A673 (cell line): ENCODE data around the gene VWA5B2. TPM values are rescaled to one million over a fixed set of nuclear protein-coding genes. Genes with fewer than 3 reads are reported as not detected.

ENCODE experiments used
- BruUV-seq: library from RNA; stranded (reverse); fragments of 400-500 nt; replicated peaks from 2 replicates; lab custom pipeline; 2021; lab: Mats Ljungman, UMichigan
- CTCF ChIA-PET: fragments of 300-600 bp; sonication (Branson Sonifier 250); formaldehyde crosslinking; loops from one replicate; lab custom pipeline; 2022; ENCODE audit warnings: antibody characterized with exemption; lab: Charles Lee
- POLR2A ChIA-PET: fragments of 300-600 bp; sonication (Branson Sonifier 250); formaldehyde crosslinking; loops from one replicate; lab custom pipeline; 2022; ENCODE audit warnings: antibody characterized with exemption; ENCODE audit not compliant: low non-redundant PET; lab: Charles Lee
- DNase-seq: peaks from one replicate; pipeline ENCODE4 v3.0.0-alpha.2; 2015; ENCODE audit warnings: low spot score
- H3K27ac ChIP-seq: fragments of 200-600 bp; sonication (generic); 2 replicates; pipeline ENCODE4 v1.5.1; 2016; ENCODE audit warnings: mixed run types, low read depth, mild to moderate bottlenecking, mixed read lengths, antibody characterized with exemption, low read length; ENCODE audit not compliant: poor library complexity, severe bottlenecking
- H3K27me3 ChIP-seq: fragments of 200-600 bp; sonication (generic); replicated peaks from 2 replicates; pipeline ENCODE4 v1.6.1; 2017; ENCODE audit warnings: mixed run types, low read depth, mild to moderate bottlenecking, mixed read lengths, antibody characterized with exemption, low read length; ENCODE audit not compliant: insufficient read depth, poor library complexity
- H3K36me3 ChIP-seq: fragments of 200-600 bp; sonication (generic); 2 replicates; pipeline ENCODE4 v1.6.1; 2016; ENCODE audit warnings: mixed run types, mild to moderate bottlenecking, mixed read lengths, antibody characterized with exemption, low read length; ENCODE audit not compliant: insufficient read depth, poor library complexity, severe bottlenecking
- H3K4me1 ChIP-seq: fragments of 200-600 bp; sonication (generic); 2 replicates; pipeline ENCODE4 v1.6.1; 2017; ENCODE audit warnings: mixed run types, mild to moderate bottlenecking, mixed read lengths, antibody characterized with exemption, low read length; ENCODE audit not compliant: insufficient read depth, poor library complexity, severe bottlenecking
- H3K4me3 ChIP-seq: fragments of 200-600 bp; sonication (generic); 2 replicates; pipeline ENCODE4 v1.5.1; 2016; ENCODE audit warnings: low read depth, mixed run types, mild to moderate bottlenecking, mixed read lengths, low read length; ENCODE audit not compliant: poor library complexity, severe bottlenecking
- H3K9me3 ChIP-seq: fragments of 200-600 bp; sonication (generic); 2 replicates; pipeline ENCODE4 v1.6.1; 2016; ENCODE audit warnings: mixed run types, low read depth, mild to moderate bottlenecking, mixed read lengths, antibody characterized with exemption, low read length; ENCODE audit not compliant: poor library complexity, severe bottlenecking
- EZH2 ChIP-seq: fragments of 200-600 bp; sonication (generic); IDR thresholded peaks from 2 replicates; pipeline ENCODE4 v1.6.1; 2017; ENCODE audit warnings: borderline replicate concordance, low read depth, mild to moderate bottlenecking, mixed read lengths, antibody characterized with exemption, low read length; ENCODE audit not compliant: poor library complexity, severe bottlenecking
- intact Hi-C: fragments of 100-400 bp; cut with micrococcal nuclease; formaldehyde crosslinking; loops from one replicate; pipeline ENCODE4 v1.10.0; 2022; ENCODE audit not compliant: unreplicated experiment
- total RNA-seq: library from RNA; stranded (reverse); gene quantifications from 2 replicates; pipeline ENCODE4 v1.2.3, GENCODE V29; 2021
- TF ChIP-seq, protein P1 (sequence below): fragments of 300-800, 200-600 bp; sonication (generic); conservative IDR thresholded peaks from 2 replicates; pipeline ENCODE4 v1.5.1; 2017; ENCODE audit warnings: low read depth, mild to moderate bottlenecking, antibody characterized with exemption, low read length, moderate library complexity, mixed read lengths

The VWA5B2 gene
- total RNA-seq, 1 experiment from 2014 or later = 0.13 TPM

DNA sequence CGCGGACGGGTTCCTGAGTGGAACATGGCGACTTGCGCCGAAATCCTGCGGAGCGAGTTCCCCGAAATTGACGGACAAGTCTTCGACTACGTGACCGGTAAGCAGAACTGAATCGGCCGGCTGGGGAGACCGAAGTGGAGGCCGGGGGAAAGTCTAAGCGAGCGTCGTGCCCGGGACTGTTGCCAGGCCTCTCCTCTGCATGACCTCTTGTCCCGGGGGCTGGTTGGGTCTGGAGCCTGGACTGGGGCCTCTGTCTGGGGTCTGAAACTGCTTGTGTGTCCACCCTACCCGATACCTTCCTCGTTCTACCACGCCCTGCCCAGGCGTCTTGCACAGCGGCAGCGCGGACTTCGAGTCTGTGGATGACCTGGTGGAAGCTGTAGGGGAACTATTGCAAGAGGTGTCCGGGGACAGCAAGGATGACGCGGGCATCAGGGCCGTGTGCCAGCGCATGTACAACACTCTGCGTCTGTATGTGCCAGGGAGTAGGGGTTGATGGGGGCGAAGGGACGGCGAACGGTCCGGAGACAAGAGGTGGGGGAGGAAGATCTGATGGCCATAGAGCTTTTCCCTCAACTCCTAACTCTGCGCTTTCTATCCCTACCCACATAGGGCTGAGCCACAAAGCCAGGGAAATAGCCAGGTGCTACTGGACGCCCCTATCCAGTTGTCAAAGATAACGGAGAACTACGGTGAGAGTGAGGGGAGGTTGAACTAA is 43.0 kb upstream of the VWA5B2 start, which contains the start of gene ABCF3:
TSS of gene ABCF3 (plus strand) at position 16 of the 718 bp plus-strand sequence. CDS start at position 25, 9 bp downstream.
- DNase-seq = no peak
- TF ChIP-seq EZH2 = no peak
- TF ChIP-seq, protein P1, sequence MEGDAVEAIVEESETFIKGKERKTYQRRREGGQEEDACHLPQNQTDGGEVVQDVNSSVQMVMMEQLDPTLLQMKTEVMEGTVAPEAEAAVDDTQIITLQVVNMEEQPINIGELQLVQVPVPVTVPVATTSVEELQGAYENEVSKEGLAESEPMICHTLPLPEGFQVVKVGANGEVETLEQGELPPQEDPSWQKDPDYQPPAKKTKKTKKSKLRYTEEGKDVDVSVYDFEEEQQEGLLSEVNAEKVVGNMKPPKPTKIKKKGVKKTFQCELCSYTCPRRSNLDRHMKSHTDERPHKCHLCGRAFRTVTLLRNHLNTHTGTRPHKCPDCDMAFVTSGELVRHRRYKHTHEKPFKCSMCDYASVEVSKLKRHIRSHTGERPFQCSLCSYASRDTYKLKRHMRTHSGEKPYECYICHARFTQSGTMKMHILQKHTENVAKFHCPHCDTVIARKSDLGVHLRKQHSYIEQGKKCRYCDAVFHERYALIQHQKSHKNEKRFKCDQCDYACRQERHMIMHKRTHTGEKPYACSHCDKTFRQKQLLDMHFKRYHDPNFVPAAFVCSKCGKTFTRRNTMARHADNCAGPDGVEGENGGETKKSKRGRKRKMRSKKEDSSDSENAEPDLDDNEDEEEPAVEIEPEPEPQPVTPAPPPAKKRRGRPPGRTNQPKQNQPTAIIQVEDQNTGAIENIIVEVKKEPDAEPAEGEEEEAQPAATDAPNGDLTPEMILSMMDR = no peak
- Histone ChIP-seq H3K4me1 (peaks cover 9% of the 10 kb centered on the region), H3K27ac (peak within 1 kb of the TSS; percentile 92), H3K36me3 (peaks cover 71% of the 10 kb centered on the region), H3K4me3 (peak within 1 kb of the TSS; percentile 99), H3K9me3 (no peaks in the 10 kb centered on the region), H3K27me3 (no peaks in the 10 kb centered on the region)
- no TSS peak for BruUV-seq
- intact Hi-C loops = no loop called here
- POLR2A ChIA-PET = interaction anchor here (0.6 to 1.6 kb wide), 5 partner anchors 10 to 417 kb away, joined by 3 to 6 read pairs (median 4); no protein-coding TSS in a partner anchor
- CTCF ChIA-PET = interaction anchor here (0.5 to 1.0 kb wide), 3 partner anchors 51 to 291 kb away, joined by 3 to 13 read pairs (median 3); no protein-coding TSS in a partner anchor

DNA sequence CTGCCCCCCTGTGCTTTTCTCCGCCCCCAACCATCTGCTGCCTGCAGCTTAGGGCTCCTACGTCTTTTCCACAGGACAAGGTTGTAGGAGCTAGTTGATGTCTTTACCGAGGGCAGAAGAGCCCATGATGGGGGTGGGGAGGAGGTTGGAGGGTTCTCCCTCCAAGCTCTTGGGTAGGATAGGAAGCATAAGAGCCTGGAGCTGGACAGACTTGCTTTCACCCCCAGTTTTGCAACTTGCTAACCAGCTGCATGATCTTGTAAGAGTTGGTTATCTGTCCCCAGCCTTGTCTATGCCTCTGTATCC is 42.5 kb upstream of the VWA5B2 start:
- peak overlapping the region; percentile 84 for H3K27ac ChIP-seq
- ChIA-PET POLR2A (interaction anchor here (0.6 kb wide), 1 partner anchor 417 kb away, joined by 3 read pairs; no protein-coding TSS in a partner anchor), CTCF (interaction anchor here (0.6 kb wide), 1 partner anchor 51 kb away, joined by 3 read pairs; no protein-coding TSS in a partner anchor)
- no peak for DNase-seq
- peaks cover 9% of the 10 kb centered on the region for H3K4me1 ChIP-seq
- BruUV-seq = TSS peak; percentile 50
- no peaks in the 10 kb centered on the region for H3K9me3 ChIP-seq
- peaks cover 71% of the 10 kb centered on the region for H3K36me3 ChIP-seq
- H3K27me3 ChIP-seq = no peaks in the 10 kb centered on the region
- TF ChIP-seq, protein P1 = no peak
- TF ChIP-seq EZH2 = no peak
- peak overlapping the region; percentile 99 for H3K4me3 ChIP-seq
- intact Hi-C loops = no loop called here

DNA sequence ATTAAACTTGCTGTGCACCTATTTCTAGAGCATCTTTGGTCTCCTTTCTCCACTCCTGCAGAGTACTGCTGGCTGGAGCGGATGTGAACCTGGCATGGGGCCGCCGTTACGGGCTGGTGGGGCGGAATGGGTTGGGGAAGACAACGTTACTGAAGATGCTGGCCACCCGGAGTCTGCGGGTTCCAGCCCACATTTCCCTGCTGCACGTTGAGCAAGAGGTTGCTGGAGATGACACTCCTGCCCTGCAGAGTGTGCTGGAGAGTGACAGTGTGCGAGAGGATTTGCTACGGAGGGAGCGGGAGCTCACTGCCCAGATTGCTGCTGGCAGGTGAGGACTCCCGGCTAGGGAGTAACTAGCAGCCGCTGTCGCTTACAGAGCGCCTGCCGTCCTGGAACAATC is 41.3 kb upstream of the VWA5B2 start:
- Histone ChIP-seq H3K4me3 (no peak overlapping the region), H3K9me3 (no peaks in the 10 kb centered on the region), H3K27ac (no peak overlapping the region), H3K4me1 (peaks cover 9% of the 10 kb centered on the region), H3K27me3 (no peaks in the 10 kb centered on the region), H3K36me3 (peaks cover 71% of the 10 kb centered on the region)
- no TSS peak for BruUV-seq
- TF ChIP-seq, protein P1 = no peak
- TF ChIP-seq EZH2 = no peak
- CTCF ChIA-PET = interaction anchor here (0.5 kb wide), 1 partner anchor 293 kb away, joined by 6 read pairs; no protein-coding TSS in a partner anchor
- POLR2A ChIA-PET = no interaction called here
- intact Hi-C loops = no loop called here
- no peak for DNase-seq
